ENCODE measurements around the gene LDHD. TPM values are rescaled to one million over a fixed set of nuclear protein-coding genes. Genes with fewer than 3 reads are reported as not detected.

The LDHD gene
- total RNA-seq, 1 donor from 2014 or later = 1.2 TPM

- Mint-ChIP-seq H3K9me3 (ENCODE audit: unreplicated experiment) (peaks cover 4% of the 10 kb centered on the region), H3K27me3 (ENCODE audit: unreplicated experiment) (no peaks in the 10 kb centered on the region), H3K36me3 (ENCODE audit: unreplicated experiment) (peaks cover 1% of the 10 kb centered on the region), H3K4me3 (ENCODE audit: unreplicated experiment) (no peak overlapping the region), H3K27ac (ENCODE audit: unreplicated experiment) (no peak overlapping the region), H3K4me1 (ENCODE audit: unreplicated experiment) (peaks cover 17% of the 10 kb centered on the region)
- no peak for DNase-seq (ENCODE audit: extremely low spot score, unreplicated experiment)
- no peak for TF ChIP-seq CTCF (IDR thresholded peaks at IDR 0.05)
Observed at GRCh38 chr16:75073545-75074303, 42.9 kb downstream of the LDHD start.

GRCh38 chr16:75072239-75072947, 44.2 kb downstream of the LDHD start:
- no peak overlapping the region for H3K4me3 Mint-ChIP-seq (ENCODE audit: unreplicated experiment)
- H3K36me3 Mint-ChIP-seq (ENCODE audit: unreplicated experiment) = no peaks in the 10 kb centered on the region
- no peak for DNase-seq (ENCODE audit: extremely low spot score, unreplicated experiment)
- no peak overlapping the region for H3K27ac Mint-ChIP-seq (ENCODE audit: unreplicated experiment)
- peaks cover 14% of the 10 kb centered on the region for H3K4me1 Mint-ChIP-seq (ENCODE audit: unreplicated experiment)
- H3K27me3 Mint-ChIP-seq (ENCODE audit: unreplicated experiment) = no peaks in the 10 kb centered on the region
- H3K9me3 Mint-ChIP-seq (ENCODE audit: unreplicated experiment) = no peaks in the 10 kb centered on the region
- no peak for TF ChIP-seq CTCF (IDR thresholded peaks at IDR 0.05)

- H3K4me3 Mint-ChIP-seq (ENCODE audit: unreplicated experiment) = no peak overlapping the region
- no peaks in the 10 kb centered on the region for H3K9me3 Mint-ChIP-seq (ENCODE audit: unreplicated experiment)
- H3K36me3 Mint-ChIP-seq (ENCODE audit: unreplicated experiment) = no peaks in the 10 kb centered on the region
- peaks cover 14% of the 10 kb centered on the region for H3K4me1 Mint-ChIP-seq (ENCODE audit: unreplicated experiment)
- no peak for TF ChIP-seq CTCF (IDR thresholded peaks at IDR 0.05)
- H3K27me3 Mint-ChIP-seq (ENCODE audit: unreplicated experiment) = no peaks in the 10 kb centered on the region
- no peak for DNase-seq (ENCODE audit: extremely low spot score, unreplicated experiment)
- H3K27ac Mint-ChIP-seq (ENCODE audit: unreplicated experiment) = no peak overlapping the region
Observed at GRCh38 chr16:75071621-75072020, 45.0 kb downstream of the LDHD start.

- TF ChIP-seq CTCF (IDR thresholded peaks at IDR 0.05) = no peak
- Mint-ChIP-seq H3K27ac (ENCODE audit: unreplicated experiment) (no peak overlapping the region), H3K4me1 (ENCODE audit: unreplicated experiment) (peaks cover 14% of the 10 kb centered on the region), H3K27me3 (ENCODE audit: unreplicated experiment) (no peaks in the 10 kb centered on the region), H3K36me3 (ENCODE audit: unreplicated experiment) (no peaks in the 10 kb centered on the region), H3K4me3 (ENCODE audit: unreplicated experiment) (no peak overlapping the region), H3K9me3 (ENCODE audit: unreplicated experiment) (no peaks in the 10 kb centered on the region)
- DNase-seq (ENCODE audit: extremely low spot score, unreplicated experiment) = no peak
Observed at GRCh38 chr16:75070012-75070841, 46.4 kb downstream of the LDHD start.

All from osteocyte (in vitro differentiated cells).